Measurements from ENCODE around the gene MIER3. TPM values are rescaled to one million over a fixed set of nuclear protein-coding genes. Genes with fewer than 3 reads are reported as not detected.

Gene MIER3
- total RNA-seq, 1 experiment from 2014 or later, result 51.8 TPM

DNA sequence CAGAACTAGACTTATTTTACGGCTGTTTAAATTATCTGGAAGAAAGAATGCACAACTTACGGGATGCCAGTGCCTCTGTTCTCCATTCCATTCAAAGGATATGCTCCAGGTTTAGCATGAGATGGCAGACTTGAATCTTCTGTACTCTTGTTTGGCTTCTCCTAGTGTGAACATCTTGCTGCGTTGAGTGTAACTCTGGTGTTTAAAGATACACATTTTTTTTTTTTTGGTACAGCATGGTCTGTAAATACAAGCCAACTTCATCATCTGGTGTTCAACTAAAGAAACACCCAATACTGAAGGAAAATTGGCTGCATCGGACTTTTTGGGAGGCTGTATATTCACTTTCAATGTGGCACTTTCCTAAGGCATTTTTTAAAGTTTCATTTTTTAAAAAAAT lies 7.4 kb upstream of the MIER3 start:
- no peak for DNase-seq (ENCODE audit: low spot score)

DNA sequence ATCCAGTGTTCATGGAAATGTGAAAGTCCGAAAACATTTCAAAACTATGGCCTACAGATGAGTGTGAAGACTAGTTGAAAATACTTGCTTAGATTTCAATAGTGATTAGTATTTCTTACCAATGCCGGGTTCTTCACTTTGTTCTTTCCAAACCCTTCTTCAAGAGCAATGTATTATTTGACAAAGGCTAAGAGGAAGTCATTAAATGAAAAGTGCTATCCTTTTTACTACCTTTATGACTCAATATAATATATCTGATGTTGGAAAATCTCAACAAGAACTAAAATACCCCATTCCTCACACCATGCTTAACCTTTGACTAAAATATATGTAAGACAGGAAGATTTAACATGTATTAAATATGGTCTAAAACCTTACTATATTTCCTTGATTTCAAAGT lies 6.7 kb upstream of the MIER3 start:
- no peak for DNase-seq (ENCODE audit: low spot score)

DNA sequence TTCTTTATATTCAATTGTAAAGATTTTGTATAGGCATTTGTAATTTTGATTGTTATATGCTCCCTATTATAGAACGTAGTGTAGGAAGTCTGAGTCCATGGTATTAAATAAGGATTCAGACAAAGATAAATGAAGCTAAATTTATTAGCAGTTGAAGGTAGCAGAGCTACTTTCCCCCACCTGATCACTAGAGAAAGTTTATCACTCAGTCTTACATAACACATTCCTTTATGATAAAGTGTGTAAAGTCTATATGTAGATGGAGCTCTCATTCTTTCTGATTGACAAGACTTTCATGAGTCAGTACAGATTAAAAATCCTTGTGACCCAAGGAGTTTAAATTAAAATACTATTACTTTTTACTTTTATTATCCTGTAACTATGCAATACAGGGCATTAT lies 2.3 kb upstream of the MIER3 start:
- DNase-seq (ENCODE audit: low spot score), result no peak

DNA sequence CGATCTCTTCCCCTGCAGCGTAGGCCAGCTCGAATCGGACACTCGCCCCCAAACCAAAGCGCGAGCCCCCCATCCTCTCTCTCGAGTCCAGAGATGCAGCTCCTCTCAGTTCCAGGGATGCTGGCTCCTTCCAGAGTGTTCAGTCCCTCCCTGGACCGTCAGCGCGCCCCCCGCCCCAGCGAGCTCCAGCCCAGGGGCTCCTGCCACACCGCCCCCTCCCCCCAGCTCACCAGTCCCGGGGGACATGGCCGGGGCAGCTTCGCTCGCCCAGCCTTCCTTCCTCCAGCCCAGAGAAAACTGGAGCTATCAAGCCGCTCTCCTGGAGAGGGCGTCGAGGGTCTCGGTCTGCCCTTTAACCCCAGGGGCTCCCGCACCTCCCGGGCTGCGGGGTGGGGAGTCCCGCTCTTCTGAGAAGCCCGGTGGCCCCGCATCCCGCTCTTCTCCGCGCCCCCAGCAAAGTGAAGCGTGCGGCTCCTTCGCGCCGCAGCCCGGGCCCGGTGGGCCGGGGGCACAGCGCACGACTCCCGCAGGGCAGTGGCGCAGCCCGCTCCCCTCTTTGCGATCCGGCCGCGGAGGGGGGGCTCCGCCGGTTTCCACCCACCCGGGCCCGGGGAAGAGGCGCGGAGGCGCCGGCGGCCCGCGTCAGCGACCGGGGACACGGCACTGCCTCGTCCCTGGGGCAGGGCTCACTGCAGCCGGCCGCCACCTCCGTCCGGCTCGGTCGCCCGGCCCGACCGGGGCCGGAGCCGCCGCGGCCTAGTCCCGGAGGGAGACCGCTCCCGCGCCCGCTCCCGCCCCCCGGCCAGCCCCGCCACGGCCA lies 587 bp downstream of the MIER3 start:
- no peak for DNase-seq (ENCODE audit: low spot score)

DNA sequence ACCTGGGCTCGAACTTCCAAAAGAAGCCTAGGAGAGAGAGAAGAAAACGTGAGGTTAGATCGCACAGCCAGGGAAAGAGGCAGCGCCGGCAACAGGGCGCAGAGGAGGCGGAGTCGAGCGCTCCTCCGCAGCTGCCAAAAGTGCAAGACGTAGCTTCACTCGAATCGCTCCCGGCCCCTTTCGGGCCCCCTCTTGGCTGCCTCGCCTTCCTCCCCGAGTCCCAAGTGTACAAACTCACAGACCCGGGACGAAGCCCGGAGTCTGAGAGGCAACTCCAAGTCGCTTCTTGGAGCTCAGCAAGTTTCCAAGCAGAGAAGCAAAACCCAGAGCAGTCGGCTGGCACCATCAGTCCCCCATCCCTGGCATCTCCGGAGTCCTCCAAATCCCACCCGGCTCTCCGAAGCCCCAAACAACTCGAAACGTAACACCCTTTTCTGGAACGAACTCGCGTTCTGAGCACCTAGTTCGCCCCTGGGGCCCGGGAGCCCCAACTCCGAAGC lies 1.2 kb downstream of the MIER3 start:
- peak; percentile 28 for DNase-seq (ENCODE audit: low spot score)

DNA sequence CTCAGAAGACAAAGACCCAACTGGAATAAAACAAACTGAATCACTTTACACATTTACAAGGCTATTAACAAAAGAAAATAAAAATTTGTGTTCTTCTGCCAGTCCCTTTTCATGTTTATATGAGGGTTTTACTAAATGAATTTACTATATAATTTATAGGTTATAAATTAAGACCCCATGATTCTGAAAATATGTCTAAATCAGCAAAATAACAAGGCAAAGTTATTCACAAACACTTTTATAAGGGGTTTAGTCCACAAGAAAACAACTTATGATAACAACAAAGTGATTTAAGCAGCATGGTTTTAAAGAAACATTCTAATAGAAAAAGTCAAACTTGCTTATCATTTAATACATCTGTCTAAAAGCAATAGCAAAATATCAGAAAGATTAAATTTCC lies 4.9 kb downstream of the MIER3 start:
- DNase-seq (ENCODE audit: low spot score), result no peak

DNA sequence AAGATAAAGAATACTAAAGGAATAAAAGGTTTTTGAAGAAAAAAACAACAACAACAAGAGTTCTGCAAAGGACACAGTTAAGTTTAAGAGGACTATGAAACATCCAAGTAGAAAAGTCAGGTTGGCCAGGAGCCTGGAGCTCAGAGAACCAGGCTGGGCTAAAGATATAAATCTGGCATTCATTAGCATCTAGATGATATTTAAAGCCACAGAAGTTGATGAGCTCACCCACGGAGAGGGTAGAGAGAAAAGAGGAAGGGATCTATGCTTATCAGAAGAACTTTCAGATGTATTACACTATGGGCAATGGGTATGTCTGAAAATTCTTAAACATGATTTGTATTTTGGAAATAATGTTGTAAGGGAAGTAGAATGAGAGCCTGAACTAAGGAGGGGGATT lies 9.9 kb downstream of the MIER3 start:
- no peak for DNase-seq (ENCODE audit: low spot score)

DNA sequence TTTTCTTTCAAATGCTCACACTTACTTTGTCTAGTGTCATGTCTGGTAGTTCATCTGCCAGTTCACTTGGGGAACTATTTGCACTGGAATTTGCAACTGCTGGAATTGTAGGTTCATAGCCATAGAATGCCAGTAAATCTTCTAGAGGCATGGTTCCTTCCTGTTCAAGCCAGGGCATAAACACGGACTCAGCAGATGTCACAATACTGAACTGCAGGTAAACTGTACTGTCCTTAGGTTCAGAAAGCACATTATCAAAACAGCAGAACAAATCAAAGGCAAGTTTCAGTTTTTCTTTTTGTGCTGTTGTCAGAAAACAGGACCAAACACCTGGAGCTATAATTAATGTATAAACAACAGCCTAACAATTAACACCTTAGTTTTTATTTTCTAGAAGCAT lies 13.1 kb downstream of the MIER3 start:
- DNase-seq (ENCODE audit: low spot score), result no peak

DNA sequence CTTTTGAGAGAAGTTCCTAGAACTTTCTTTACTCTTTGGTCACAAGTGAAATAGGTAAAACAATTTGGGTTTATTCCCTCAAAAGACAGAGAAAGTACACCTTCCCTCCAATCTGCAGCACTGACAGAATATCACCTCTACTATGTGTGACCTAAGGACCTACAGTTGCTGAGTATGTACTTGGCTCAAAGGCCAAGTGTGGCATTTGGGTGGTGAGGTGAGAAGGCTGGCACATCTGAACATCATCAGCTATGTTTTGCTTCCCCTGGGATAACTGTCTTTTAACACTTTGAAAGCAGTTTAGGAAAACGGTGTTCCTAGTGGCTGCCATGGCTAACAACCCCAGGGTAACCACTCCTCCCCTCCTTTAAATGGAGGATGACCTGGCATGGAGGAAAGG lies 17.6 kb downstream of the MIER3 start:
- no peak for DNase-seq (ENCODE audit: low spot score)

DNA sequence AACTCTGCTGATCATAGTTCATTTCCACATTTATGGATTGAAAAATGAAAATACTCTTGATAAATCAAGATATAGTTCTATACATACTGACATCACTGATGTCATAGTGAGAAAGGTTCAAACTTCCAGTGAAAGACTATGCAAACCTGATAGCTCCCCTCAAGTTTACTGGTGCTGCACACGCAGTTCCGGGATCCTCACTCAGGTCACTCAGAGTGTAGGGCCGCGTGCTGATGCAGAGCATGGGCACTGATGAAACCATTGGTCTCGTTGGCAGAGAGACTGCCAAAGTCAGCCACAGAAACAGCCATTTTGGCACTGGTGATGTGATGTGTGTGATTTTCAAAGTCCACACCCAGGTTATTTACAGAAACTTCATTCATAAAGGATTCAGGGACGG lies 29.0 kb downstream of the MIER3 start:
- no peak for DNase-seq (ENCODE audit: low spot score)

DNA sequence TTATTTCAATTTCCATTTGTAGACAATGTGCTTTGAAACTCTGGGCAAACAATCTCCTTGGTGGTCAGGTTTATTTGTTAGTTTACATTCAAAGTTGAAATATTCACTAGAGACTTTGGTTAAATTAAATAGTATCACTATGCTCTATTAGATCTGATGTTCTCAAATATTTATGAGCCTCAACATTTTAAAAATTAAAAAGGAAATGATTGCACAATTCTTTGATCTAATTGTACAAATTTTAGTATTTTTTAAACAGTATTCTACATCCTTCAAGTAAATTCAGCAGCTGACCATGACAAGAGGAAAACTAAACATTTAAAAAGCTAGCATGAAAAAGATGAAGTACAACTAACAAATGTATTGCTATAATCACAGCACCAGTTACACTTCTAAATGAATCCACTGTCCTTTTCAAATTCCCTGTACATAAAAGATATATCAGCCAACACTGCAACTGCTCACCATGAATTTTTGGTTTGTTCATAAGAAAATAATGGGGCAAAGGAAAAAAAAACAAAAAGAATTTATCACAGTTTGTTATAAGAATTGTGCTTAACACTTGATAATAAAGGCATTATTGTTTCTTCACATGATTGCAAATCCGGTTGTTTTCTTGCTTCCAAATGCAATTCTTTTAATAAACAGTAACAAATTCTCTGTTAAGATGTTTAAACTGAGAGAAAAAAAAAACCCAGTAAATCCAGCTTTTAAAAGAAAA lies 31.8 kb downstream of the MIER3 start:
- DNase-seq (ENCODE audit: low spot score), result no peak

DNA sequence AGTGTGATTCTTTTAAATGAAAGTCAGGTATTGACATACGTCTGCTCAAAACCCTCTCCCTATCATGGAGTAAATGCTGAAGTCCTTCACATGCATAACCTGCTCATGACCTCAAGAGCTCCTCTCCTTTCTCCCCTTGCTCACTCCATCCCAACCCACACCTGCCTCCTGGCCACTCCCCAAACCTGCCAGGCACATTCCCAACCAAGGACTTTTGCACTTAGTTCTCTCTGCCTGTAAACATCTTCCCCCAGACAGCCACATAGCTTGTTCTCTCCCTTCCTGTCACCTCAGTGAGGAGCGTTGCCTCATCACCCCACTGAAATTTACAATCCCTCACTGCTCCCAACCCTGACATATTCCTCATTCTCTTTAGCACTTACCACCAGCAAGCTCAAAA lies 33.9 kb downstream of the MIER3 start:
- no peak for DNase-seq (ENCODE audit: low spot score)

DNA sequence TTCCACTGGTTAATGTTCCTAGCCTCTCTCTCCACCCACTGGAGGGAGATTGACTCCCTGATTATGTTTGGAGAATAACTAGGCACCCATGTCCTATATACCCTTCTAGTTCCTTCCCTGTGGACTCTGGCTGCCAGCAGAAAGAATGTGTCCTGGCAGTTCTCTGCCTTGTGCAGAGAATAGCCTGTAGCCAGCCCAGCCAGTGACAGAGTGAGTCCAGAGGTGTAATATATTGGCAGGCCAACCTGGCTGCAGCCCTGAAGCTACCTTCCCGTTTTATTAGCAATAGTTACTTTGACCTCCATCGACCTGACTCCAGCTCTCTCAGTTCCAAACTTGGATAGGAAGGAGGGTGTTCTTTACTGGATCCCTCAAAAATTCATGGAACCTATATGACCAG lies 34.4 kb downstream of the MIER3 start:
- no peak for DNase-seq (ENCODE audit: low spot score)

DNA sequence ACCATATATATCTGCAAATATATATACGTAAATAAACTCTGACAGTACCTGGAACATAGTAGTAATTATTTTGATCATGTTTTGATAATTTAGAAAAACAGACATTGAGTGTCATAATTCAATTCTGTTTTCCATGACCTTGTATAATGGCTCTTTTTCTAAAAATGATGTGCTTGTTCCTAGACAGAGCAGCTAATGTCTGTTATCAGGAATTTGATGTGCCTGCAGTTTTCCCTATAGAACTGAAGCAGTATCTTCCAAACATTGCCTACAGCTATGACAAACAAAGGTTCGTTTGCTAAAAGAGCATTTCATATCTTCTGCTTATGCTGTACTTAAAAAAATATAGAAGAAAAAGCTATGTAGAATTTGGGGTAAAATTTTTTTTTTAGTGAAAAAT lies 37.2 kb downstream of the MIER3 start:
- DNase-seq (ENCODE audit: low spot score), result no peak

DNA sequence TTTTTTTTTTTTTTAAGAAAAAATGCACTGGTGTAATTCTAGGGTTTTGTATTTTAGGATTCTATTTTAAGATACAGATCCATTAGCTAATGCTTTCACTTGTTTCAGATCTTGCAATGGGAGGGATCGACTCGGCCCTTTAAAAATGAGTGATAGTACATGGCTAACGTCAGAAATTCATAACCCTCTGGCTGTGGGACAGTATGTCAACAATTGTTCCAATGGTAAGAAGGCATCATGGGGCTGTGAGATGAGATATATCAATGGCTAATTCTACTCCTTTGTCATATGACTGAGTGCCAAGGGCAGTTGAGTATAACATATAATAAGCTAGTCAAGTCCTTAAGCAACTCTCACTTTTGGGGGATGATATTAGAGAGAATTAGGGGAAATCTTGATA lies 38.2 kb downstream of the MIER3 start:
- no peak for DNase-seq (ENCODE audit: low spot score)

DNA sequence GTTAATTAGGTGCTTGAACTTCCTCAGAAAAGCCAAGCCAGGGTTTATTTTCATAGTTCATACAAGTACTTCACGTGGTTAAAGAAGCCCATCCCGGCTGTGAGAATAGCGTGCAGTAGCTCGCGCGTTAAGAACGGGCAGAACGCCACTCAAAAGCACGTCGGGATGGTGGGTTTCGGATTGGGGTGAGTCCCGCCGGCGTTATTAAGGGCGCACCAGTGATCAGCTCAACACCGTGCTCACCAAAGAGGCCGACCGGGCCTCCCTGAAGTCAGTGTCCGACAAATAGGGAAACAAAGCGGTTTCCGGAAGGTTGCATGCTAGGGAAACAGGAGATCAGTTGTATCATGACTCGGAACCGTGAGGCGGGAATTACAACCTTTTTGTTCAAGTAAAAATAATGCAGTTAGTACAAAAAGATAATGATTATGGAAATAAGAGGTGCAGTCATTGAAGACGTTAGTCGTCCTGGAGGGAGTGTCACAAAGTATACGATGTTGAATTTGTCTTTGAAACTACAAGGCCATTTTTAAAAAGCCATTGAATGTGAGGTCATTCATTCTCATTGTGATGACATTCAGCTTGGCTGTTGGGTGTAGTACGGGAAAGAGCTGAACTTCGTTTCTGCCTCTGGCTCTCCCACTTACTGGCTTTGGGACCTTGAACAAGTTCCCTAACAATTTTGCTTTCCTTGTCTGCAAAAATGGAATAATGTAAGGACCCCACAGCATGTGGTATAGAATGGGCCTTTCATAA lies 41.5 kb downstream of the MIER3 start:
- no peak for DNase-seq (ENCODE audit: low spot score)

DNA sequence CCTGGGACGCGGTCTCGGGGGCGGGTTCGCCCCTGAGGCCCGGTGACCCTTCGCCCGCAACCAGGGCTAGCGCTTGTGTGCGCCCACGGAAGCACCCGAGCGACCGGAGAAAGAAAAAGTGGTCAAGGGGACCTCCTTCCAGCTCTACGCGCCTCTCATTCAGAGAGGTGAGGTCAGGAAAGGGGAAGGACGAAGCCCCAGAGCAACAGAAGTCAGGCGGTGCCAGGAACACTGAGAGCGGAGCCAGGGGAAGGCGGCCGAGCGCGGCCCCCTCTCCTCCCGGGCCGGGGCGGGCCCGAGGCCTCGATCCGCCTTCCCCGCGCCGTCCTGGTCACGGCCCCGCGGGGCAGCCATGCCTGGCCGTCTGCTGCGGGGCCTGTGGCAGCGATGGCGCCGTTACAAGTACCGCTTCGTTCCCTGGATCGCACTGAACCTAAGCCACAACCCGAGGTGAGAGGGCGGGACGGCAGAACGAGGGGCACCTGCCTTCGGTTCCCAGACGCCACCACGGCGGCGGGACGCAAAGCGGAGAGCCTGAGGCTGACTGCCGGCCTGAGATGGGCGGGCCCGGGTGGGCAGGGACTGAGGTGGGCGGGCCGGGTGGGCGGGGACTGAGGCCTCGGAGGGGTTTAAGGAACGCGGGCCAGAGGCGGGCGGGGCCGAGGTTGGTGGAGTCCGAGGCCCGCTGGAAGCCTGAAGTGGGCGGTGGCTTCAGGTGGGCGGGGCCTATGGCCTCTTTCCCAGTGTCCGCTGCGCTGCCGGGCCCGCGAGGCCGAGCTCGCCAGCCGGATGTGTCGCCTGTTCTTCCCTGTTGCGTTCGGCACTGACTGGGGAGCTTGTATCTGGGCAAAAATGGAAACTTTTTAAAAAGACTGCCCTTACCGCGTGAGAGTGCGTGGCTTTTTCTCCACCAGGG lies 42.4 kb downstream of the MIER3 start, which contains the start of gene SETD9:
Gene SETD9 (plus strand): TSS at position 303 of the 916 bp plus-strand sequence. CDS start 50 bp downstream, at position 353.
- DNase-seq (ENCODE audit: low spot score), result peak; percentile 92

DNA sequence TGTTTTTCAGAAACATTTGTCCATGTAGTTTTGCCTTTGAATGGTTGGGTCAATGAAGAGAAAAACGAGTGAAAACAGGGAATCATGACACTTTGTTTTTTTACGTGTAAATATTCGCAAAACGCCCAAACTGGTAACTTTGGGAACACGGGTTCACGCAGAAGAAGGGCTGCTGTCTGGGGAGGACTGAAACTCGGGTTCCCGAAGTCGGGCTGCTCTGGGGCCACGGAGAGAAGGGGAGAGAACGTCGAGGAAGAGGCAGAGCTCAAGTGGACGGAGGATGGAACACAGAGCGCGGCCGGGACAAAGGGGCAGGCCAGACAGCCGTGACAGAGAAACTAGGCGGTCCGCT lies 43.0 kb downstream of the MIER3 start:
- no peak for DNase-seq (ENCODE audit: low spot score)

DNA sequence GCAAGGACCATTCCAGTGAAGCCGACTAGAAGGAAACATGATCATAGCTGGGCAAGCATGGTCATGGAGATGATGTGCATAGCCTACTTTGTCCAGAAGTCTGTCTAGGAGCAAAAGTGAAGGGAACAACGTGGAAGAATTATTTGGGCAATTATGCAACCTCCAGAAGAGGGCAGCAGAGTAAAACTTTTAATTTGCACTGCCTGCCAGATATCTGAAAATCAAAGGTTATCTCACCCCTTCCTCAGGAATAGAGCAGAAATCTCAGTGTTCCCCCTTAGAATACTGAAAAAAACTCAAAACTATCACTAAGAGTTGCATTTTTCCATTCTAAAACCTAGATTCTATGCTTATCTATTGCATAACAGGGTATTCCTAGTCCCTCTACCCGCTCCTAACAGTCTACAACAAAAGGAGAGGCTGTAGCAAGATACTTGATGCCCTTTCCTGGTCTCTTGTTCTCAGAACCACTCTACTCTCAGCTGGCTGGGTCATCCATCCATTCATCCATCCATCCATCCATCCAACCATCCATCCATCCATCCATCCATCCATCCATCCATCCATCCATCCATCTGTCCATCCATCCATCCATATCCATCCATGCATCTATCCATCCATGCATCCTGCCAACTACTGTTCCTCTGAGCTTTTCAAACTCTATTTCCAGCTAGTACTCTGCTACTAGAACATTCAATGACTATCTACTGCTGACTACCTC lies 50.9 kb downstream of the MIER3 start:
- peak; percentile 29 for DNase-seq (ENCODE audit: low spot score)

DNA sequence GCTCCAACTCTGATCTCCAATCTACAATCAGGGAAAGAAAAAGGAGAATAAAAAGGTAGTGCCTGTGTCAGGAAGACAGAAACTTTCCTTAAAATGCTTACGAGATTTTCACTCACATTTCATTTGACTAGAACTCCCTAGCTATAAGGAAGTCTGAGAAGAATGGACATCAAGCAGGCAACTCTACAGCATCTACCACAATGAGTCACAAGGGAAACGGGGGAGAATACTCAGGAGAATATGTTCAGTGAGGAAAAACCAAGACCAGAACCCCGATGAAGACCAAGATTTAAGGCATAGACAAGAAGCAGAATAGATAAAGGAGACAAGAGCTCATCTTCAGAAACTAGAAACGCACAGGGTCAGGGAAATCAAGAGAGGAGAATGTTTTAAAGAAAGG lies 51.5 kb downstream of the MIER3 start:
- no peak for DNase-seq (ENCODE audit: low spot score)

DNA sequence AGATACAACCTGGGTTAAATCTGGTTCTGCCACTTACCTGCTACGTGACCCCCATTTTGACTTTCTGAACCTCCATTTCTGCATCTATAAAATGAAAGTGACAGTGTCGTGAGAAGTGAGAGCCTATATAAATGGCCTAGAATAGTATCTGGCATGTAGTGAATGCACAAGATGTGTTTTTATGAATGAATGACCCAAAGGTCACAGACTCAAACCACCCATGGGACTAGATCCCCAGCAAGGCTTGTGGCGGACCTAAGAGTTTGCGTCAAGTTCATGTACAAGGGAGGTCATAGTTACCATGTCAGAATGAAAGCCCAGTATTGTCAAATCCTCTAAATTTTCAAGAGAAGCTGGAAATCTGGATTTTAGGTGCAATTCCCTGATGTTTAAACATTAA lies 53.7 kb downstream of the MIER3 start:
- no peak for DNase-seq (ENCODE audit: low spot score)
